Calu3 (cell line): Measurements from ENCODE around the gene SASH3. TPM values are rescaled to one million over a fixed set of nuclear protein-coding genes. Genes with fewer than 3 reads are reported as not detected.
"Not testable (repeated sequence)": the region's sequence is repeated elsewhere in the genome, so short reads cannot be mapped to it uniquely, and the experiment has no call there.

Source experiments
- BruUV-seq: library from RNA; stranded (reverse); fragments of 400-500 nt; replicated peaks from 2 replicates; lab custom pipeline; 2021; lab: Mats Ljungman, UMichigan
- CTCF ChIA-PET: fragments of 300-600 bp; sonication (Branson Sonifier 250); formaldehyde crosslinking; loops from one replicate; lab custom pipeline; 2022; ENCODE audit warnings: antibody characterized with exemption; lab: Charles Lee
- DNase-seq: peaks from one replicate; pipeline ENCODE4 v3.0.0; 2022
- H3K27ac Mint-ChIP-seq: one replicate; pipeline ENCODE4 v1.8.0; 2022; ENCODE audit warnings: mixed read lengths; ENCODE audit not compliant: unreplicated experiment
- H3K27me3 Mint-ChIP-seq: one replicate; pipeline ENCODE4 v1.8.0; 2022; ENCODE audit warnings: mixed read lengths; ENCODE audit not compliant: unreplicated experiment
- H3K36me3 Mint-ChIP-seq: one replicate; pipeline ENCODE4 v1.8.0; 2022; ENCODE audit warnings: mild to moderate bottlenecking, moderate library complexity, mixed read lengths; ENCODE audit not compliant: insufficient read depth, unreplicated experiment
- H3K4me1 Mint-ChIP-seq: one replicate; pipeline ENCODE4 v1.8.0; 2022; ENCODE audit warnings: mild to moderate bottlenecking, low read depth, mixed read lengths; ENCODE audit not compliant: unreplicated experiment
- H3K4me3 Mint-ChIP-seq: one replicate; pipeline ENCODE4 v1.8.0; 2022; ENCODE audit warnings: mild to moderate bottlenecking, low read depth, moderate library complexity, mixed read lengths; ENCODE audit not compliant: unreplicated experiment
- H3K9me3 Mint-ChIP-seq: one replicate; pipeline ENCODE4 v1.8.0; 2022; ENCODE audit warnings: low read depth, mixed read lengths; ENCODE audit not compliant: unreplicated experiment
- intact Hi-C: fragments of 100-400 bp; cut with micrococcal nuclease; formaldehyde crosslinking; loops from one replicate; pipeline ENCODE4 v1.10.0; 2022; ENCODE audit not compliant: unreplicated experiment
- total RNA-seq: library from RNA; stranded (reverse); gene quantifications from 2 replicates; pipeline ENCODE4 v1.2.3, GENCODE V29; 2022
- TF ChIP-seq, protein P1 (sequence below): fragments of 200-600 bp; IDR thresholded peaks from one replicate; pipeline ENCODE4 v1.8.0; 2022; ENCODE audit warnings: antibody characterized with exemption; ENCODE audit not compliant: unreplicated experiment

SASH3 gene
- total RNA-seq, 1 experiment from 2014 or later, result not detected

DNA sequence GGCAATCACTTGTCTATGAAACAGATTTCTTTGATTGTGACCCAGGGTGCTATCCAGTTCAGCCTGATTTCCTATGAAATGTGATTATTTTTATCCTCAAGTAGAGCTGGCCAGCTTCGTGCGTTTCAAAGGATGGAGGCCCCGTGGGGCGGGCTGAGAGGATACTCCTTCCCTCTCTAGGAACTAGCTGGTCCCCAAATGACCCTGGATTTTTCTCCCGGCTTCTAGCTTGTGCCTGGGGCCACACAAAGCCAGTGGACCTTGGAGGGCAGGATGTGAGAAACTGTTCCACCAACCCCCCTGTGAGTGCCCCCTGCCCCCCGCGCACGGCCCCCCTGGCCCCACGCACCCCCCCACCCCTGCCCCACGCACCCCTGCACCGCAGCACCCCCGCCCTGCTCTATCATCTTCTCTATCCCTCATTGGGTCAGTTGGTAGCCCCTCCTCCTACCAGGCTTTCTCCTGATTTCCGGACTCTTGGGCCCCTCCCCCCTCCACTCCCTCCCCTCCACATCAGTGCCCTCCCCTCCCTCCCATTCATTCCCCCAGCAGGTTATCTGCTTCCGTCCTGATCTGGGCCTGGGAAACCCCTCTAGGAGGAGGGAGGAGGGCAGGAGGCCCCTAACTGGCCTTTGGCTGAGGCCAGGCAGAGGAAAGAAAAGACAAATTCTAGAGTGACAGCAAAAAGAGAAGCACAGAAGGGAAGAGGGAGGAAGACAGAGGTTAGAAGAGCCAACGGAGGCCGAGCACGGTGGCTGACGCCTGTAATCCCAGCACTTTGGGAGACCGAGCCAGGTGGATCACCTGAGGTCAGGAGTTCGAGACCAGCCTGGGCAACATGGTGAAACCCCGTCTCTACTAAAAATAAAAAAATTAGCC lies 37.6 kb upstream of the SASH3 start:
- Mint-ChIP-seq H3K36me3 (no peaks in the 10 kb centered on the region), H3K9me3 (no peaks in the 10 kb centered on the region), H3K4me1 (no peaks in the 10 kb centered on the region), H3K4me3 (no peak overlapping the region), H3K27me3 (peaks cover 54% of the 10 kb centered on the region), H3K27ac (no peak overlapping the region)
- intact Hi-C loops, result no loop called here
- no TSS peak for BruUV-seq
- no peak for DNase-seq
- TF ChIP-seq, protein P1, sequence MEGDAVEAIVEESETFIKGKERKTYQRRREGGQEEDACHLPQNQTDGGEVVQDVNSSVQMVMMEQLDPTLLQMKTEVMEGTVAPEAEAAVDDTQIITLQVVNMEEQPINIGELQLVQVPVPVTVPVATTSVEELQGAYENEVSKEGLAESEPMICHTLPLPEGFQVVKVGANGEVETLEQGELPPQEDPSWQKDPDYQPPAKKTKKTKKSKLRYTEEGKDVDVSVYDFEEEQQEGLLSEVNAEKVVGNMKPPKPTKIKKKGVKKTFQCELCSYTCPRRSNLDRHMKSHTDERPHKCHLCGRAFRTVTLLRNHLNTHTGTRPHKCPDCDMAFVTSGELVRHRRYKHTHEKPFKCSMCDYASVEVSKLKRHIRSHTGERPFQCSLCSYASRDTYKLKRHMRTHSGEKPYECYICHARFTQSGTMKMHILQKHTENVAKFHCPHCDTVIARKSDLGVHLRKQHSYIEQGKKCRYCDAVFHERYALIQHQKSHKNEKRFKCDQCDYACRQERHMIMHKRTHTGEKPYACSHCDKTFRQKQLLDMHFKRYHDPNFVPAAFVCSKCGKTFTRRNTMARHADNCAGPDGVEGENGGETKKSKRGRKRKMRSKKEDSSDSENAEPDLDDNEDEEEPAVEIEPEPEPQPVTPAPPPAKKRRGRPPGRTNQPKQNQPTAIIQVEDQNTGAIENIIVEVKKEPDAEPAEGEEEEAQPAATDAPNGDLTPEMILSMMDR, result no peak
- CTCF ChIA-PET, result no interaction called here

DNA sequence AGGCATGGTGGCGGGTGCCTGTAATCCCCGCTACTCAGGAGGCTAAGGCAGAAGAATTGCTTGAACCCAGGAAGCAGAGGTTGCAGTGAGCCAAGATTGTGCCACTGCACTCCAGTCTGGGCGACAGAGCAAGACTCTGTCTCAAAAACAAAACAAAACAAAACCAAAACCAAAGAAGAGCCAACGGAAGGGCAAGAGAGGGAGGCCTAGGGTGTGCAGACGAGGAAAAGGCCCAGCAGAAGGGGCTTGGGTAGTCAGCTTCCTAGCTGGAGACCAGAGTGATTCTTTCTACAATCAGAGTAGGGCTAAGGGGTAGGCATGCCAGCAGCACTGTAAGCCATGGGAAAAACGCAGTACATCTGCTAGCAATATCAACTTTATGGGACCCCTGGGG lies 37.0 kb upstream of the SASH3 start:
- BruUV-seq, H3K27ac Mint-ChIP-seq, intact Hi-C loops: not testable (repeated sequence)

DNA sequence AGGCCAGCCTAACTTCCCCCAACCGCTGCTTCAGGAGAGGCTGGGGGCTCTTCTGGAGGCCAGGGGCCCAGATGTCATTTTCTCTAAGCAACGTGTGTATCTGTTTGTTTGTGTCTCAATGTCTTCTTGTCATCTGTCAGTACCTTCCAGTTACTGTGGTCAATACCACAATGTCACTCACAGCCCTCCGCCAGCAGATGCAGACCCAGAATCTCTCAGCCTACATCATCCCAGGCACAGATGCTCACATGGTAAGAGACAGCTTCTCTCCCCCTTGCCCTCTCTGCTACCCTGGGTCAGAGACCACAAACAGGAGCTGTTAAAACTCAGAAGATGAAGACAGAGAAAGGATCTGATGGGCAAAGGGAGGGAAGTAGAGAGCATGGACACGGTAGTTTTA lies 35.9 kb upstream of the SASH3 start:
- CTCF ChIA-PET, result no interaction called here
- H3K36me3 Mint-ChIP-seq, result no peaks in the 10 kb centered on the region
- no peak overlapping the region for H3K4me3 Mint-ChIP-seq
- H3K27ac Mint-ChIP-seq, result no peak overlapping the region
- H3K9me3 Mint-ChIP-seq, result no peaks in the 10 kb centered on the region
- TF ChIP-seq, protein P1, result no peak
- BruUV-seq, result no TSS peak
- no peak for DNase-seq
- no peaks in the 10 kb centered on the region for H3K4me1 Mint-ChIP-seq
- H3K27me3 Mint-ChIP-seq, result peaks cover 54% of the 10 kb centered on the region
- intact Hi-C loops, result no loop called here

More for the DNA sequence above, 37.0 kb upstream of the SASH3 start:
- H3K4me1 Mint-ChIP-seq, H3K36me3 Mint-ChIP-seq, H3K9me3 Mint-ChIP-seq, DNase-seq, H3K4me3 Mint-ChIP-seq, CTCF ChIA-PET: not testable (repeated sequence)
- peaks cover 54% of the 10 kb centered on the region for H3K27me3 Mint-ChIP-seq

DNA sequence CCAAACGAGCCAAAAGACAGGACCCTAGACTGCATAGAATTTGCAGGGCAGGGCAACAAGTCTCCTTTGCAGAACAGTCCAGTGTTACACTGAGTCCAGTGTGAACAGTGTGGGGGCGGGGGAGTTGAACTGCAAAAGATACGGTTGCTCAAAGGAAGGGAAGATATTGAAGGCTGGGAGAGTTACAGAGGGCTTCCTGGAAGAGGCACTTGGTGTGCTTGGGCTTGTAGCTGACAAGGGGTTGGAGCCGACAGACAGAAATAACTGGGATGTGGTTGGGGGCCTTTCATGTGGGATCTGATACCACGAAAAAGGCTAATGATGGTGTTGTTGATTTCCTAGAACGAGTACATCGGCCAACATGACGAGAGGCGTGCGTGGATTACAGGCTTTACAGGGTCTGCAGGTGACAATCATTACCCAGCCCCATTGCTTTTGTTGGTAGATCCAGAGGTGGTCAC lies 34.9 kb upstream of the SASH3 start:
- Mint-ChIP-seq H3K9me3 (no peaks in the 10 kb centered on the region), H3K27me3 (peaks cover 55% of the 10 kb centered on the region), H3K36me3 (no peaks in the 10 kb centered on the region), H3K27ac (no peak overlapping the region), H3K4me3 (no peak overlapping the region), H3K4me1 (no peaks in the 10 kb centered on the region)
- TF ChIP-seq, protein P1, result no peak
- CTCF ChIA-PET, result interaction anchor here (0.6 kb wide), 1 partner anchor 315 kb away, joined by 3 read pairs; no protein-coding TSS in a partner anchor
- BruUV-seq, result no TSS peak
- no peak for DNase-seq
- intact Hi-C loops, result no loop called here
